NB4 (cell line): ENCODE measurements around the gene CATSPER1.
A peak's percentile ranks its signal among the peaks of the same experiment; 100 is the strongest.

ENCODE experiments used
- DNase-seq: peaks from one replicate; pipeline ENCODE4 v3.0.0; 2010; ENCODE audit warnings: low read depth
- H3K4me3 ChIP-seq: one replicate; pipeline ENCODE4 v1.5.1; 2011; ENCODE audit warnings: mild to moderate bottlenecking, low read depth, low read length, moderate library complexity
- CTCF ChIP-seq: IDR thresholded peaks from one replicate; pipeline ENCODE4 v1.5.1; 2012; ENCODE audit warnings: low read depth, low read length
- MYC ChIP-seq: IDR thresholded peaks from 2 replicates; pipeline ENCODE4 v1.6.1; 2011; ENCODE audit warnings: low read depth, low read length
- POLR2A ChIP-seq: IDR thresholded peaks from 2 replicates; pipeline ENCODE4 v1.6.1; 2011; ENCODE audit warnings: mild to moderate bottlenecking; ENCODE audit not compliant: insufficient read length; ENCODE audit errors: extremely low read depth
- TF ChIP-seq, protein P1 (sequence below): IDR thresholded peaks from 2 replicates; pipeline ENCODE4 v1.6.1; 2011; ENCODE audit warnings: low read depth, low read length

CATSPER1 gene

GRCh38 chr11:66050581-66051231, 24.4 kb upstream of the CATSPER1 start:
- TF ChIP-seq, protein P1, sequence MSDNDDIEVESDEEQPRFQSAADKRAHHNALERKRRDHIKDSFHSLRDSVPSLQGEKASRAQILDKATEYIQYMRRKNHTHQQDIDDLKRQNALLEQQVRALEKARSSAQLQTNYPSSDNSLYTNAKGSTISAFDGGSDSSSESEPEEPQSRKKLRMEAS, result no peak
- TF ChIP-seq MYC (no peak), POLR2A (no peak), CTCF (no peak)
- H3K4me3 ChIP-seq, result peak overlapping the region; percentile 64
- DNase-seq, result no peak

DNA sequence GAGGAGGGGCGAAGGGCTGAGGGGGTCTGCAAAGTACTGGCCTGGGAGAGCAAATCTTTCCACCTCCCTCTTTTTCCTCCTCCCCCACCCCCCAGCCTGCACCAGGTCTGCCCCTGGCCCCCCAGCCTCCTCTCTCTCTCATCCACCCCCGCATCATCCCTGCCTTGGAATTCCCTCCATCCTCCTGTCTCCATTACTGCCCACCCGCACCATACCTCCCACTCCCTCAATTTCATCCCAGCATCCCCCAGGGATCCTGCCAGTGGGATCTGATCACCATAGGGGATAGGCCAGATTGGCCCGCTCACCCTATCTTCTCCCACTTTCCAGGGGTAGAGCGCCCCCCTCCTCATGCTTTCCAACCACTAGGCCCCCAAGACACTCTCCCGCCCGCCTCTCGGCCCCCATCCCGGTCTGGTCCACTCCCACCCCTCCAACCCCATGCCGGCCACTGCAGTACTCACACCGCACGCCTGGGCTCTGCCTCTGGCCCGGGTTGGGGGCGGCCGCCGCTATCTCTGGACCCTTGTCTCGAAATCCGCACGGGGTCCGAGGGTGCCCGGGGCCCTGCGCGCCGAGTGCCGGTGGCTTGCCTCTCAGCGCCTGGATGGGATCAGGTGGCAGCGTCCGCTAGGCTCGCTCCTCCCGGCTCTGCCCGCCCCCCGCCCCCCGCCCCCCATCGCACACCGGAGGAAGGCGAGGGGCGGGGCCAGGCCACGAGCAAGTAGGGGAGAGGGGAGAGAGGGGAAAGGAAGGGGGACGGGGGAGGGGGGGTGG, 22.5 kb upstream of the CATSPER1 start, which contains the start of gene GAL3ST3:
GAL3ST3 (minus strand) TSS at position 615 of the 777 bp plus-strand sequence. CDS start 3,746 bp downstream, outside the sequence.
- no peak within 1 kb of the TSS for H3K4me3 ChIP-seq
- no peak for DNase-seq
- TF ChIP-seq MYC (no peak), POLR2A (no peak), CTCF (no peak)
- TF ChIP-seq, protein P1, result no peak

- no peak for TF ChIP-seq POLR2A
- TF ChIP-seq MYC, result no peak
- TF ChIP-seq, protein P1, result no peak
- TF ChIP-seq CTCF, result no peak
- H3K4me3 ChIP-seq, result no peak overlapping the region
- no peak for DNase-seq
These were observed 21.5 kb upstream of the CATSPER1 start for GRCh38 chr11:66047541-66048365.

DNA sequence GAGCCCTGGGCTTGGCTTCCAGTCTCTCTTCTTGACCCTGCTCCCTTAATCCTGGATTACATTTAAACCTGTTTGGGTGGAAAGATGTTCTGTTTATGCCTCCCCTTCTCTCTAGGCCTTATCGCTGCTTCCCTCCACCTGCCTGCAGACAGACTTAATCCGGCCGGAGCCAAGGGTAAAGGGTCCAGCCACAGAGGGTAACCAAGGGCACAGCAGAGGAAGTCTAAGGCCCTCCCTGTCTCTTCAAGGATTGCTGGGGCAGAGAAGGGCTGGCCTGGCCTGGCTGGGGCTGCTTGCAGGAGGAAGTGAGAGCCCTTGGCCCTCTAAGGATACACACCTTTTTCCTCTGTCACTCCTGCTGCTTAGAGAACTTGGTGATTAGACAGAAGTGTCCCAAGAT, 20.6 kb upstream of the CATSPER1 start:
- no peak overlapping the region for H3K4me3 ChIP-seq
- DNase-seq, result no peak
- TF ChIP-seq CTCF, result no peak
- TF ChIP-seq, protein P1, result no peak
- TF ChIP-seq MYC, result no peak
- no peak for TF ChIP-seq POLR2A

- DNase-seq, result peak; percentile 86
- TF ChIP-seq MYC (no peak), CTCF (peak; percentile 98)
- TF ChIP-seq, protein P1, result peak; percentile 43; the same call in 1 of the 2 replicates
- H3K4me3 ChIP-seq, result no peak overlapping the region
These were observed 18.9 kb upstream of the CATSPER1 start for GRCh38 chr11:66045177-66045639.
